Body of pancreas (tissue), 4 donors: ENCODE results near the gene GRID2. TPM values are rescaled to one million over a fixed set of nuclear protein-coding genes. Genes with fewer than 3 reads are reported as not detected.

Experiments
- ATAC-seq: fragments of 150-250 bp; one replicate; pipeline ENCODE4 v1.9.1; 2016
- DNase-seq, 4 donors: peaks; one replicate each; pipeline ENCODE4 v3.0.0-alpha.2; 2019
- H3K27ac ChIP-seq, 4 donors: fragments of 200-600 bp; sonication (generic); 1 replicate in 3 of 4; 2 replicates in 1 of 4; pipeline versions ENCODE4 v1.5.1 to v1.6.1; 2016 to 2019; ENCODE audit warnings: mild to moderate bottlenecking in 1 of 4, mixed read lengths in 1 of 4, moderate library complexity in 1 of 4
- H3K27me3 ChIP-seq, 2 donors: fragments of 200-600 bp; sonication (generic); one replicate each; pipeline ENCODE4 v1.6.0; 2016; ENCODE audit warnings: mild to moderate bottlenecking in 1 of 2
- H3K36me3 ChIP-seq, 2 donors: fragments of 200-600 bp; sonication (generic); replicated peaks in 1 of 2; 2 replicates each; pipeline ENCODE4 v1.5.1; 2016; ENCODE audit warnings: low read depth in 2 of 2; ENCODE audit not compliant: insufficient read depth in 1 of 2
- H3K4me1 ChIP-seq: fragments of 200-600 bp; sonication (generic); one replicate; pipeline ENCODE4 v1.6.0; 2016
- H3K4me3 ChIP-seq, 2 donors: fragments of 200-600 bp; sonication (generic); 1 replicate in 1 of 2; 2 replicates in 1 of 2; pipeline ENCODE4 v1.5.1; 2016 to 2019
- H3K9me3 ChIP-seq, 3 donors: fragments of 200-600 bp; sonication (generic); 1 replicate in 2 of 3; 2 replicates in 1 of 3; pipeline ENCODE4 v1.5.1; 2016
- POLR2A ChIP-seq, 3 donors: fragments of 450-650 bp; IDR thresholded peaks; one replicate each; pipeline ENCODE4 v1.6.1; 2016; ENCODE audit warnings: antibody characterized with exemption in 3 of 3, mild to moderate bottlenecking in 2 of 3
- WGBS, 2 donors: methylation state at CpG; one replicate each; pipeline ENCODE4 v1.1.5; 2017; 5-methylcytosine and 5-hydroxymethylcytosine counted together
- intact Hi-C: fragments of 100-400 bp; cut with DNase I; formaldehyde crosslinking; loops from one replicate; pipeline ENCODE4 v1.15.1; 2023
- total RNA-seq, 2 donors: library from RNA; depleted of rRNA; stranded (reverse); fragments of >200 nt; gene quantifications; one replicate each; pipeline ENCODE4 v1.1.0, GENCODE V29; 2016
- TF ChIP-seq, protein P1 (sequence below), 7 experiments: fragments of 450-650 bp in 4 of 7; fragments of 200-600 bp in 3 of 7; sonication (generic) in 3 of 7; IDR thresholded peaks; one replicate each; pipeline ENCODE4 v1.5.1; 2016 to 2019; ENCODE audit warnings: antibody characterized with exemption in 7 of 7

Gene GRID2
- total RNA-seq, 2 donors from 2014 or later: not detected

DNA sequence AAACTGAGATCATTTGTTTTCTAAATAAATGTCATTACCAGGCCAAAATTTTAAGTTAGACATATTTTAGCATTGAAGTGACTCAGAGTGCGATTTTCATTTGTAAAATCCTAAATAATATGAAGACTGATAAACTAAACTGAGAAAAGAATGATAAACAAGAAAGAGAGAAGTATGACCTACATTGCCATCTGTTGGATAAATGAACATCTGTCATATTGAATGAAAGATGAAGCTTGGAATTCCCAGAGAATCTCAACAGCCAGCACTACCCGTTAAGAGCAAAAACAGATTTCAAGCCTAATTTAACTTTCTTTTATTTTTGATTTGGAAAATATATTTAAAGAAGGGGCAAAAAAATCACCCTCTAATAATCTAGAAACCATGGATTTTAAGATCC lies 933.8 kb downstream of the GRID2 start:
- 58 to 68% methylated on average over 2 of the region's 2 CpGs for WGBS, 2 donors
- intact Hi-C loops: no loop called here
- no peaks in the 10 kb centered on the region for H3K9me3 ChIP-seq
- no peak overlapping the region for H3K27ac ChIP-seq
- no peak for ATAC-seq
- no peak for DNase-seq
- no peak for TF ChIP-seq POLR2A (IDR thresholded peaks at IDR 0.05)
- TF ChIP-seq, protein P1, sequence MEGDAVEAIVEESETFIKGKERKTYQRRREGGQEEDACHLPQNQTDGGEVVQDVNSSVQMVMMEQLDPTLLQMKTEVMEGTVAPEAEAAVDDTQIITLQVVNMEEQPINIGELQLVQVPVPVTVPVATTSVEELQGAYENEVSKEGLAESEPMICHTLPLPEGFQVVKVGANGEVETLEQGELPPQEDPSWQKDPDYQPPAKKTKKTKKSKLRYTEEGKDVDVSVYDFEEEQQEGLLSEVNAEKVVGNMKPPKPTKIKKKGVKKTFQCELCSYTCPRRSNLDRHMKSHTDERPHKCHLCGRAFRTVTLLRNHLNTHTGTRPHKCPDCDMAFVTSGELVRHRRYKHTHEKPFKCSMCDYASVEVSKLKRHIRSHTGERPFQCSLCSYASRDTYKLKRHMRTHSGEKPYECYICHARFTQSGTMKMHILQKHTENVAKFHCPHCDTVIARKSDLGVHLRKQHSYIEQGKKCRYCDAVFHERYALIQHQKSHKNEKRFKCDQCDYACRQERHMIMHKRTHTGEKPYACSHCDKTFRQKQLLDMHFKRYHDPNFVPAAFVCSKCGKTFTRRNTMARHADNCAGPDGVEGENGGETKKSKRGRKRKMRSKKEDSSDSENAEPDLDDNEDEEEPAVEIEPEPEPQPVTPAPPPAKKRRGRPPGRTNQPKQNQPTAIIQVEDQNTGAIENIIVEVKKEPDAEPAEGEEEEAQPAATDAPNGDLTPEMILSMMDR (IDR thresholded peaks at IDR 0.05): no peak
- H3K27me3 ChIP-seq: no peaks in the 10 kb centered on the region
- no peaks in the 10 kb centered on the region for H3K36me3 ChIP-seq
- no peak overlapping the region for H3K4me3 ChIP-seq
- peaks cover 6% of the 10 kb centered on the region for H3K4me1 ChIP-seq

DNA sequence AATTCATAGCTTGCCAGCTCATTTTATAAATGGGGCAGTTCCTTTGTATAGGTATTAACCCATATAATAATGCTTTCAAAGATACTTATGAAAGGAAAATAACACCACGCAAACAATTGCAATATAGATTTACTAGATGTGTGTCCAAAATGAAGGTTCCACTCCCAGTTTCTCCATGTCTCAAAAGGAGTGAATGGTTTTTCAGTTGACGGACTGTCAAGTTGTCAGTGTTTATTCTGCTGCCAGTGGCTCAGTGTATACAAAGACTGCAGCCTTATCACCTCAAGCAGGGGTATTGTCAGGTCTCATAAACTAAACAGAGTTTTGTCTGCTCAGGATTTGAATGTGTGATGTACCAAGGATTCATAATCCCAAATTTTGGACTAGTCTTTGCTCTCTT lies 939.5 kb downstream of the GRID2 start:
- intact Hi-C loops: no loop called here
- 80 to 87% methylated on average over 2 of the region's 2 CpGs for WGBS, 2 donors

DNA sequence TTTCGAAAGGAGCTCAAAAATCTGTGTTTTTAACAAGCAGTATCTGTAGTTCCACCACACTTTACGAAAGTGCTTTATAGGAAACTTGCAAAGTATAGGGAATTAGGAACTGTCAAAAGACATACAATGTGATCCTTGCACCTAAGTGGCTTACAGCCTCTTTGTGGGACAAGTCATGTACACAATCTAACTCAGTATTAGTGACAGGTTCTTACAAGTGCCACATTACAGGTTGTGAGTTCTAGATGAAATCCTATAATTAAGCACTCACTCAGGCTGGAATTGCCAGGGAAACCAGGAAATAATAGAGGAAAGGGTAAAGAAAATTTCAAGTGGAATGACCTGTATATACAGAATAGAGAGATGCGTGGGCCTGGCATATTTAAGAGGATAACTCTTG lies 957.4 kb downstream of the GRID2 start:
- Histone ChIP-seq H3K27me3 (no peaks in the 10 kb centered on the region), H3K27ac (no peak overlapping the region), H3K9me3 (no peaks in the 10 kb centered on the region), H3K4me1 (no peaks in the 10 kb centered on the region), H3K36me3 (no peaks in the 10 kb centered on the region), H3K4me3 (no peak overlapping the region)
- no peak for TF ChIP-seq POLR2A (IDR thresholded peaks at IDR 0.05)
- TF ChIP-seq, protein P1 (IDR thresholded peaks at IDR 0.05): no peak
- DNase-seq (no peak), ATAC-seq (no peak)
- intact Hi-C loops: no loop called here
- WGBS, 2 donors: 83 to 84% methylated on average over 3 of the region's 3 CpGs

More for the DNA sequence above, 939.5 kb downstream of the GRID2 start:
- Histone ChIP-seq H3K9me3 (no peaks in the 10 kb centered on the region), H3K27ac (no peak overlapping the region), H3K4me1 (no peaks in the 10 kb centered on the region), H3K4me3 (no peak overlapping the region), H3K27me3 (no peaks in the 10 kb centered on the region), H3K36me3 (no peaks in the 10 kb centered on the region)
- ATAC-seq: no peak
- TF ChIP-seq, protein P1 (IDR thresholded peaks at IDR 0.05): no peak
- no peak for TF ChIP-seq POLR2A (IDR thresholded peaks at IDR 0.05)
- no peak for DNase-seq

DNA sequence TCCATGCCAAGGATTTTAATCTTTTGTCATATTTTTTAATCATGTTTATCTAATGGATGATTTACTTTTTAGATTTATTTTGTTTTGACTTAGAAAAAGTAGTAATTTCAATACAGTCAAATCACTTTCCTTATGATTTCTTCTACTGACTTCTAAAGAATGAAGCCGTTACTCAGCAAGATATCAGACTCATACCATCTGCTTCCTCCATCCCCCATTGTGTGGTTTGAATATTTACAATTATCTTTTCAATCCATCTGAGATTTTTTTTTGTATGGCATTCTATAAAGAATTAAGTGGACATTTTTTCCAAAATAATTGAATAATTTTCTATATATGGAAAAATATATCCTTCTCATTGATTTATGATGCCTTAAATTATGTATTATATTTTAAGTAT lies 959.4 kb downstream of the GRID2 start:
- ATAC-seq (no peak), DNase-seq (no peak)
- no peaks in the 10 kb centered on the region for H3K9me3 ChIP-seq
- no peaks in the 10 kb centered on the region for H3K27me3 ChIP-seq
- 60 to 89% methylated on average over 1 of the region's 1 CpG for WGBS, 2 donors
- H3K27ac ChIP-seq: no peak overlapping the region
- intact Hi-C loops: no loop called here
- TF ChIP-seq POLR2A (IDR thresholded peaks at IDR 0.05): no peak
- TF ChIP-seq, protein P1 (IDR thresholded peaks at IDR 0.05): no peak
- H3K36me3 ChIP-seq: no peaks in the 10 kb centered on the region
- no peaks in the 10 kb centered on the region for H3K4me1 ChIP-seq
- H3K4me3 ChIP-seq: no peak overlapping the region

DNA sequence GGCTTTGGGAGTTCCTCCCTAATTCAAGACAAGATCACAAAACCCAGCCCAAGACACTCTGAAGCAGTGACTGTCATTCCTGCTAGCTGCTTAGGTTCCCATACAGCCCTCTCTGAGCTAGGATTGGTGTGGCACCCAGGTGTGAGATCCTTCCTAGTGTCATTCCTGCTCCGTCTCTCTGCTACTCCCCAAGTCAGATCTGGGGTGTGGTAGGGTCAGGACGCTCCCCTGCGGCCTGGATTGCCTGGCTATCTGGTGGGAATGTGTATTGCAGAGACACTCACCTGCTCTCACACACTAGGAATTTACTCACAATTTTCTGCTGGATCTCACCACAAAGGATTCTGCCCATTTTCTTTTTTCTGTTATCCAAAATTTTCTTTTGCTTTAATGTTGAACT lies 964.0 kb downstream of the GRID2 start:
- intact Hi-C loops: no loop called here
- no peaks in the 10 kb centered on the region for H3K27me3 ChIP-seq
- TF ChIP-seq POLR2A (IDR thresholded peaks at IDR 0.05): no peak
- TF ChIP-seq, protein P1 (IDR thresholded peaks at IDR 0.05): no peak
- ATAC-seq (no peak), DNase-seq (no peak)
- WGBS, 2 donors: 77 to 95% methylated on average over 3 of the region's 3 CpGs
- H3K36me3 ChIP-seq: no peaks in the 10 kb centered on the region
- H3K9me3 ChIP-seq: no peaks in the 10 kb centered on the region
- no peak overlapping the region for H3K4me3 ChIP-seq
- no peaks in the 10 kb centered on the region for H3K4me1 ChIP-seq
- H3K27ac ChIP-seq: no peak overlapping the region
